GM23338 (cell line): ENCODE results near the gene TRIM31. TPM values are rescaled to one million over a fixed set of nuclear protein-coding genes. Genes with fewer than 3 reads are reported as not detected.

ENCODE experiments used
- ATAC-seq: fragments of 200-7000 bp; cut with Tn5 transposase; 3 replicates; pipeline ENCODE4 v1.9.1; 2020
- DNase-seq: peaks from one replicate; pipeline ENCODE4 v3.0.0-alpha.2; 2015; ENCODE audit warnings: low spot score
- H2AFZ ChIP-seq: fragments of 200-600 bp; sonication (generic); 2 replicates; pipeline ENCODE4 v1.8.0; 2016; ENCODE audit warnings: antibody characterized with exemption, mild to moderate bottlenecking, moderate library complexity
- H3F3A ChIP-seq: fragments of 200-600 bp; sonication (generic); replicated peaks from 2 replicates; pipeline ENCODE4 v1.8.0; 2017; ENCODE audit warnings: antibody characterized with exemption, mixed run types, low read depth
- H3K27ac ChIP-seq: fragments of 200-600 bp; sonication (generic); 2 replicates; pipeline ENCODE4 v1.6.1; 2016; ENCODE audit warnings: low read depth
- H3K27me3 ChIP-seq: fragments of 200-600 bp; sonication (generic); 2 replicates; pipeline ENCODE4 v1.8.0; 2016; ENCODE audit warnings: mild to moderate bottlenecking, mixed run types, moderate library complexity; ENCODE audit not compliant: insufficient read depth
- H3K36me3 ChIP-seq: fragments of 200-600 bp; sonication (generic); 2 replicates; pipeline ENCODE4 v1.8.0; 2016; ENCODE audit warnings: mild to moderate bottlenecking; ENCODE audit not compliant: insufficient read depth
- H3K4me1 ChIP-seq: fragments of 200-600 bp; sonication (generic); 2 replicates; pipeline ENCODE4 v1.8.0; 2016; ENCODE audit warnings: mild to moderate bottlenecking, moderate library complexity; ENCODE audit not compliant: insufficient read depth
- H3K4me2 ChIP-seq: fragments of 200-600 bp; sonication (generic); 2 replicates; pipeline ENCODE4 v1.7.1; 2017; ENCODE audit warnings: mixed run types
- H3K4me3 ChIP-seq: fragments of 200-600 bp; sonication (generic); 2 replicates; pipeline ENCODE4 v1.6.1; 2016; ENCODE audit warnings: mixed run types
- H3K79me2 ChIP-seq: fragments of 200-600 bp; sonication (generic); replicated peaks from 2 replicates; pipeline ENCODE4 v1.8.0; 2017; ENCODE audit warnings: mild to moderate bottlenecking; ENCODE audit not compliant: insufficient read depth
- H3K9me2 ChIP-seq: fragments of 200-600 bp; sonication (generic); 2 replicates; pipeline ENCODE4 v1.8.0; 2017; ENCODE audit not compliant: insufficient read depth
- H4K20me1 ChIP-seq: fragments of 200-600 bp; sonication (generic); replicated peaks from 2 replicates; pipeline ENCODE4 v1.8.0; 2017; ENCODE audit warnings: mild to moderate bottlenecking; ENCODE audit not compliant: insufficient read depth
- H3K27ac Mint-ChIP-seq: 2 replicates; pipeline ENCODE4 v1.8.0; 2020; ENCODE audit warnings: inconsistent platforms, mild to moderate bottlenecking, moderate library complexity, mixed read lengths
- H3K27me3 Mint-ChIP-seq: 3 replicates; pipeline ENCODE4 v1.8.0; 2022; ENCODE audit warnings: low read depth, mild to moderate bottlenecking, moderate library complexity, mixed read lengths, inconsistent platforms; ENCODE audit not compliant: insufficient read depth, poor library complexity
- H3K36me3 Mint-ChIP-seq: 3 replicates; pipeline ENCODE4 v1.8.0; 2021; ENCODE audit warnings: low read depth, mild to moderate bottlenecking, inconsistent platforms, moderate library complexity, mixed read lengths
- H3K4me1 Mint-ChIP-seq: 3 replicates; pipeline ENCODE4 v1.8.0; 2020; ENCODE audit warnings: mild to moderate bottlenecking, inconsistent platforms, mixed read lengths
- H3K4me3 Mint-ChIP-seq: 3 replicates; pipeline ENCODE4 v1.8.0; 2021; ENCODE audit warnings: moderate library complexity, mild to moderate bottlenecking, inconsistent platforms, mixed read lengths
- H3K9me3 Mint-ChIP-seq: 3 replicates; pipeline ENCODE4 v1.8.0; 2020; ENCODE audit warnings: moderate library complexity, mild to moderate bottlenecking, inconsistent platforms, mixed read lengths
- CREB1 ChIP-seq: fragments of 250-450 bp; sonication (Bioruptor Pico); IDR thresholded peaks from 2 replicates; pipeline ENCODE4 v1.5.0; 2020; ENCODE audit warnings: low read depth, mild to moderate bottlenecking, moderate library complexity
- ETS1 ChIP-seq: IDR thresholded peaks from 2 replicates; pipeline ENCODE4 v1.6.1; 2016; ENCODE audit warnings: antibody characterized with exemption
- EZH2 ChIP-seq: fragments of 200-600 bp; sonication (generic); IDR thresholded peaks from one replicate; pipeline ENCODE4 v1.8.0; 2017; ENCODE audit warnings: antibody characterized with exemption, mild to moderate bottlenecking, low read depth; ENCODE audit not compliant: unreplicated experiment
- EZH2phosphoT487 ChIP-seq: fragments of 200-600 bp; sonication (generic); IDR thresholded peaks from one replicate; pipeline ENCODE4 v1.8.1; 2018; ENCODE audit warnings: antibody characterized with exemption; ENCODE audit not compliant: unreplicated experiment
- JUNB ChIP-seq: IDR thresholded peaks from one replicate; pipeline ENCODE4 v1.6.1; 2016; ENCODE audit warnings: antibody characterized with exemption; ENCODE audit not compliant: unreplicated experiment
- NANOG ChIP-seq: IDR thresholded peaks from 2 replicates; pipeline ENCODE4 v1.6.1; 2016; ENCODE audit warnings: antibody characterized with exemption, borderline replicate concordance
- POLR2AphosphoS5 ChIP-seq: IDR thresholded peaks from 2 replicates; pipeline ENCODE4 v1.6.1; 2016; ENCODE audit warnings: antibody characterized with exemption, low read depth
- REST ChIP-seq: IDR thresholded peaks from one replicate; pipeline ENCODE4 v1.6.1; 2018; ENCODE audit warnings: antibody characterized with exemption; ENCODE audit not compliant: unreplicated experiment
- STAT1 ChIP-seq: IDR thresholded peaks from one replicate; pipeline ENCODE4 v1.6.1; 2016; ENCODE audit warnings: antibody characterized with exemption; ENCODE audit not compliant: unreplicated experiment
- ZNF114 ChIP-seq: fragments of 250-450 bp; sonication (Bioruptor Pico); IDR thresholded peaks from 2 replicates; pipeline ENCODE4 v1.5.0; 2020; ENCODE audit warnings: mild to moderate bottlenecking, moderate library complexity
- polyA plus RNA-seq: library from polyadenylated mRNA; unstranded; fragments of >200 nt; fragmentation: Nextera tagmentation; extraction: Ambion mirVana; gene quantifications from 2 replicates; pipeline ENCODE4 v1.2.1, GENCODE V29; 2016
- total RNA-seq: library from RNA; depleted of rRNA; stranded (reverse); fragments of >200 nt; shearing (Covaris generic); gene quantifications from 2 replicates; pipeline ENCODE4 v1.2.3, GENCODE V29; 2014

Gene TRIM31
- total and polyA plus RNA-seq, 2 experiments from 2014 or later = 0.26 TPM; not detected in 1

GRCh38 chr6:30075094-30075789 is 37.6 kb downstream of the TRIM31 start, which contains the start of gene RNF39:
Gene RNF39 (minus strand): TSS chr6:30075769. CDS start chr6:30075585, 184 bp downstream.
- DNase-seq (no peak), ATAC-seq (peak; percentile 15)
- Histone ChIP-seq H3K9me2 (peaks cover 2% of the 10 kb centered on the region; the same call in 1 of the 2 replicates), H3K36me3 (no peaks in the 10 kb centered on the region), H3K4me3 (peak within 1 kb of the TSS; percentile 79), H3F3A (0 out of 2 replicates have a peak, but pooled peaks cover 5% of the 10 kb centered on the region), H3K4me1 (peaks cover 23% of the 10 kb centered on the region), H4K20me1 (peaks cover 6% of the 10 kb centered on the region; the same call in 1 of the 2 replicates), H2AFZ (peak within 1 kb of the TSS; percentile 100), H3K27ac (no peak within 1 kb of the TSS), H3K4me2 (peak within 1 kb of the TSS; percentile 99), H3K27me3 (peaks cover 100% of the 10 kb centered on the region), H3K79me2 (no peaks in the 10 kb centered on the region)
- H3K4me3 Mint-ChIP-seq = peak within 1 kb of the TSS; percentile 87
- H3K27ac Mint-ChIP-seq = no peak within 1 kb of the TSS
- peaks cover 65% of the 10 kb centered on the region for H3K27me3 Mint-ChIP-seq
- no peak for TF ChIP-seq ZNF114
- no peak for TF ChIP-seq JUNB
- no peak for TF ChIP-seq STAT1
- no peak for TF ChIP-seq CREB1
- TF ChIP-seq EZH2phosphoT487 = no peak
- no peak for TF ChIP-seq NANOG
- TF ChIP-seq REST = no peak
- TF ChIP-seq EZH2 = no peak
- no peak for TF ChIP-seq ETS1
- no peak for TF ChIP-seq POLR2AphosphoS5
- H3K9me3 Mint-ChIP-seq = peaks cover 2% of the 10 kb centered on the region; the same call in 1 of the 3 replicates
- H3K4me1 Mint-ChIP-seq = peaks cover 30% of the 10 kb centered on the region
- peaks cover under 1% of the 10 kb centered on the region; the same call in 1 of the 3 replicates for H3K36me3 Mint-ChIP-seq
